Osteocyte (in vitro differentiated cells): ENCODE data around the gene C3orf22. TPM values are rescaled to one million over a fixed set of nuclear protein-coding genes. Genes with fewer than 3 reads are reported as not detected.

ENCODE experiments used
- DNase-seq: peaks from one replicate; pipeline ENCODE4 v3.0.0; 2021; ENCODE audit warnings: mixed read lengths; ENCODE audit not compliant: unreplicated experiment; ENCODE audit errors: extremely low spot score
- H3K27ac Mint-ChIP-seq: one replicate; pipeline ENCODE4 v1.8.0; 2021; ENCODE audit warnings: mild to moderate bottlenecking, mixed read lengths; ENCODE audit not compliant: unreplicated experiment
- H3K27me3 Mint-ChIP-seq: one replicate; pipeline ENCODE4 v1.8.0; 2021; ENCODE audit warnings: mixed read lengths; ENCODE audit not compliant: unreplicated experiment
- H3K36me3 Mint-ChIP-seq: one replicate; pipeline ENCODE4 v1.8.0; 2021; ENCODE audit warnings: mixed read lengths; ENCODE audit not compliant: unreplicated experiment
- H3K4me1 Mint-ChIP-seq: one replicate; pipeline ENCODE4 v1.8.0; 2021; ENCODE audit warnings: mixed read lengths; ENCODE audit not compliant: unreplicated experiment
- H3K4me3 Mint-ChIP-seq: one replicate; pipeline ENCODE4 v1.8.0; 2021; ENCODE audit warnings: mild to moderate bottlenecking, moderate library complexity, mixed read lengths; ENCODE audit not compliant: unreplicated experiment
- H3K9me3 Mint-ChIP-seq: one replicate; pipeline ENCODE4 v1.8.0; 2021; ENCODE audit warnings: mixed read lengths; ENCODE audit not compliant: unreplicated experiment
- CTCF ChIP-seq: fragments of 200-600 bp; sonication (generic); IDR thresholded peaks from 2 replicates; pipeline ENCODE4 v1.5.0; 2021; ENCODE audit warnings: antibody characterized with exemption, mild to moderate bottlenecking, moderate library complexity
- total RNA-seq: library from RNA; stranded (reverse); gene quantifications from 2 replicates; pipeline ENCODE4 v1.2.1, GENCODE V29; 2021

The C3orf22 gene
- total RNA-seq, 1 donor from 2014 or later = not detected

- peaks cover 4% of the 10 kb centered on the region for H3K9me3 Mint-ChIP-seq
- peak; percentile 83 for DNase-seq
Measured at GRCh38 chr3:126541628-126542339, 16.9 kb downstream of the C3orf22 start.

GRCh38 chr3:126540951-126541627, 17.6 kb downstream of the C3orf22 start:
- H3K27ac Mint-ChIP-seq = no peak overlapping the region
- peaks cover 5% of the 10 kb centered on the region for H3K27me3 Mint-ChIP-seq
- no peak for TF ChIP-seq CTCF
- H3K4me1 Mint-ChIP-seq = peaks cover 20% of the 10 kb centered on the region
- H3K4me3 Mint-ChIP-seq = no peak overlapping the region
- peak; percentile 60 for DNase-seq
- no peaks in the 10 kb centered on the region for H3K36me3 Mint-ChIP-seq
- peaks cover 4% of the 10 kb centered on the region for H3K9me3 Mint-ChIP-seq

More at GRCh38 chr3:126541628-126542339, 16.9 kb downstream of the C3orf22 start:
- no peaks in the 10 kb centered on the region for H3K36me3 Mint-ChIP-seq
- H3K27me3 Mint-ChIP-seq = peaks cover 6% of the 10 kb centered on the region
- TF ChIP-seq CTCF = no peak
- H3K4me3 Mint-ChIP-seq = no peak overlapping the region
- H3K27ac Mint-ChIP-seq = no peak overlapping the region
- peaks cover 20% of the 10 kb centered on the region for H3K4me1 Mint-ChIP-seq

DNA sequence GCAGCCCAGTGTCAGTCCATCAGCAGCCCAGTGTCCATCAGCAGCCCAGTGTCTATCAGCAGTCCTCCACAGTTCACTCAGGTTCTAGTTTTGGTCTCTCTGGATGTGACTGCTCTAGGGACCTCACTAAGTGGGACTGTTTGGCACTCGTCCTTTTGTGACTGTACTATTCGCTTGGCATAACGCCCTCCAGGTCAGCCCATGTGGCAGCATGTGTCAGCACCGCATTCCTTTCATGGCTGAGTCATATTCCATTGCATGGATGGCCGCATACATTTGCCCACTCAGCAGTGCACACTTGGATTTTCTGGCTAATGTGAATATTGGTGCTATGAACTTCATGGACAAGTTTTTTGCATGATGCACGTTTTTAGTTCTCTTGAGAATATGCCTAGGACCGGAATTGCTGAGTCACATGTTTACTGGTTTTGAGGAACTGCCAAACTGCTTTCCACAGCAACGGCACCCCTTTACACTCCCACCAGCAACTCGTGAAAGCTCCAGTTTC, 18.3 kb downstream of the C3orf22 start:
- no peak overlapping the region for H3K4me3 Mint-ChIP-seq
- H3K27me3 Mint-ChIP-seq = peaks cover 6% of the 10 kb centered on the region
- peaks cover 20% of the 10 kb centered on the region for H3K4me1 Mint-ChIP-seq
- peak overlapping the region; percentile 61 for H3K27ac Mint-ChIP-seq
- peaks cover 4% of the 10 kb centered on the region for H3K9me3 Mint-ChIP-seq
- H3K36me3 Mint-ChIP-seq = no peaks in the 10 kb centered on the region
- DNase-seq = peak; percentile 76
- TF ChIP-seq CTCF = no peak

DNA sequence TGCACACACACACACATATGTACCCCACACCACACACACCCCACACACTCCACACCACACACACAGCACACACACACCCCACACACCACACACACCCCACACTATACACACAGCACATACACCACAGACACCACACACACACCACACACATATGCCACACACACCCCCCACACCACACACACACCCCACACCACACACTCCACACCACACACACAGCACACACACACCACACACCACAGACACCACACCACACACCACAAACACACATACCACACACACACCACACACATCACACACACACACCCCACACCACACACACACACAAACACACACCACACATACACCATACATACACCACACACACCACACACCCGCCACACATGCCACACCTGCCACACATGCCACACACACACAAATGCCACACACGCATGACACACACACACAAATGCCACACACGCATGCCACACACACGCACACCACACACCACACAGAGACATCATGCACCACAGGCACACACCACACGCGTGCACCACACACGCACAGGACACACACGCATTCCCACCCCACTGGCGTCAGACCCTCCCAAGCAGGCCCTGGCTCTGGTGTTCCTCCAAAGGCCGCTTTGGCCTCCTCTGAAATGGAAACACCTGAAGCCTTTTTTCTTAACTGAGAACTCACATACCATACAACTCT, 19.0 kb downstream of the C3orf22 start:
- H3K27me3 Mint-ChIP-seq = peaks cover 13% of the 10 kb centered on the region
- no peak overlapping the region for H3K4me3 Mint-ChIP-seq
- DNase-seq = peak; percentile 32
- peaks cover 20% of the 10 kb centered on the region for H3K4me1 Mint-ChIP-seq
- no peak for TF ChIP-seq CTCF
- H3K9me3 Mint-ChIP-seq = peaks cover 4% of the 10 kb centered on the region
- no peaks in the 10 kb centered on the region for H3K36me3 Mint-ChIP-seq
- H3K27ac Mint-ChIP-seq = peak overlapping the region; percentile 61

- H3K36me3 Mint-ChIP-seq = no peaks in the 10 kb centered on the region
- H3K4me3 Mint-ChIP-seq = no peak overlapping the region
- no peak overlapping the region for H3K27ac Mint-ChIP-seq
- H3K4me1 Mint-ChIP-seq = peaks cover 20% of the 10 kb centered on the region
- TF ChIP-seq CTCF = no peak
- H3K27me3 Mint-ChIP-seq = peaks cover 21% of the 10 kb centered on the region
- no peak for DNase-seq
- peaks cover 4% of the 10 kb centered on the region for H3K9me3 Mint-ChIP-seq
Measured at GRCh38 chr3:126538966-126539365, 19.8 kb downstream of the C3orf22 start.
